Left ventricle myocardium inferior (tissue), 1 donor: ENCODE measurements around the gene SNRPD1. TPM values are rescaled to one million over a fixed set of nuclear protein-coding genes. Genes with fewer than 3 reads are reported as not detected.
"Not testable (repeated sequence)": the region's sequence is repeated elsewhere in the genome, so short reads cannot be mapped to it uniquely, and the experiment has no call there.

Experiments used
- DNase-seq: peaks from one replicate; pipeline ENCODE4 v3.0.0-alpha.2; 2020
- H3K27ac ChIP-seq: fragments of 200-600 bp; replicated peaks from 2 replicates; pipeline ENCODE4 v1.8.0; 2021
- H3K27me3 ChIP-seq: fragments of 200-600 bp; 2 replicates; pipeline ENCODE4 v1.8.0; 2021; ENCODE audit warnings: low read depth
- H3K36me3 ChIP-seq: fragments of 200-600 bp; 2 replicates; pipeline ENCODE4 v1.8.0; 2021
- H3K4me1 ChIP-seq: fragments of 200-600 bp; 2 replicates; pipeline ENCODE4 v1.8.0; 2021
- H3K4me3 ChIP-seq: fragments of 200-600 bp; 2 replicates; pipeline ENCODE4 v1.8.0; 2021; ENCODE audit warnings: mild to moderate bottlenecking, moderate library complexity
- H3K9me3 ChIP-seq: fragments of 200-600 bp; replicated peaks from 2 replicates; pipeline ENCODE4 v1.8.0; 2021
- CTCF ChIP-seq: fragments of 200-600 bp; IDR thresholded peaks from 2 replicates; pipeline ENCODE4 v1.8.0; 2021; ENCODE audit warnings: antibody characterized with exemption, mild to moderate bottlenecking, borderline replicate concordance
- intact Hi-C: fragments of 100-400 bp; cut with micrococcal nuclease; formaldehyde crosslinking; loops from one replicate; pipeline ENCODE4 v1.11.0; 2022
- total RNA-seq: library from RNA; stranded (reverse); fragmentation: NEBNext Ultra II Directional; extraction: Animal tissue kit (Norgen Biotek cat#: 25700); gene quantifications from one replicate; pipeline ENCODE4 v1.2.1, GENCODE V29; 2021
- donor health status: DM: no; HTN: yes; CAD: no; lungs with severe emphysema.

The SNRPD1 gene
- total RNA-seq, 1 donor from 2014 or later: 23.9 TPM

GRCh38 chr18:21629089-21629832 lies 17.1 kb downstream of the SNRPD1 start:
- no peaks in the 10 kb centered on the region for H3K27me3 ChIP-seq
- intact Hi-C loops: no loop called here
- H3K4me1 ChIP-seq: peaks cover 4% of the 10 kb centered on the region
- H3K36me3 ChIP-seq: peaks cover 72% of the 10 kb centered on the region
- H3K9me3 ChIP-seq: no peaks in the 10 kb centered on the region
- TF ChIP-seq CTCF: no peak
- no peak overlapping the region for H3K27ac ChIP-seq
- DNase-seq: no peak
- H3K4me3 ChIP-seq: no peak overlapping the region

GRCh38 chr18:21632393-21632792 lies 20.3 kb downstream of the SNRPD1 start:
- Histone ChIP-seq H3K9me3 (no peaks in the 10 kb centered on the region), H3K36me3 (peaks cover 42% of the 10 kb centered on the region), H3K27ac (no peak overlapping the region), H3K27me3 (no peaks in the 10 kb centered on the region), H3K4me1 (peaks cover 4% of the 10 kb centered on the region), H3K4me3 (no peak overlapping the region)
- no peak for TF ChIP-seq CTCF
- DNase-seq: no peak
- intact Hi-C loops: no loop called here

- DNase-seq: no peak
- H3K4me3 ChIP-seq: no peak overlapping the region
- no peaks in the 10 kb centered on the region for H3K4me1 ChIP-seq
- H3K9me3 ChIP-seq: no peaks in the 10 kb centered on the region
- H3K36me3 ChIP-seq: peaks cover 20% of the 10 kb centered on the region
- intact Hi-C loops: no loop called here
- H3K27me3 ChIP-seq: no peaks in the 10 kb centered on the region
- H3K27ac ChIP-seq: no peak overlapping the region
- no peak for TF ChIP-seq CTCF
These were observed 22.6 kb downstream of the SNRPD1 start for GRCh38 chr18:21634588-21635199.

GRCh38 chr18:21636769-21637168 lies 24.7 kb downstream of the SNRPD1 start:
- no peak for DNase-seq
- Histone ChIP-seq H3K27me3 (no peaks in the 10 kb centered on the region), H3K36me3 (peaks cover 2% of the 10 kb centered on the region), H3K4me3 (no peak overlapping the region), H3K4me1 (no peaks in the 10 kb centered on the region), H3K27ac (no peak overlapping the region), H3K9me3 (no peaks in the 10 kb centered on the region)
- intact Hi-C loops: no loop called here
- TF ChIP-seq CTCF: no peak

GRCh38 chr18:21638822-21639221 lies 26.7 kb downstream of the SNRPD1 start:
- no peak for TF ChIP-seq CTCF
- H3K4me1 ChIP-seq: no peaks in the 10 kb centered on the region

GRCh38 chr18:21640375-21640774 lies 28.3 kb downstream of the SNRPD1 start:
- H3K9me3 ChIP-seq, H3K27ac ChIP-seq, H3K36me3 ChIP-seq, intact Hi-C loops, DNase-seq, H3K4me3 ChIP-seq, H3K27me3 ChIP-seq, H3K4me1 ChIP-seq: not testable (repeated sequence)

More at GRCh38 chr18:21638822-21639221, 26.7 kb downstream of the SNRPD1 start:
- Histone ChIP-seq H3K9me3 (no peaks in the 10 kb centered on the region), H3K36me3 (no peaks in the 10 kb centered on the region), H3K27ac (no peak overlapping the region), H3K27me3 (no peaks in the 10 kb centered on the region), H3K4me3 (no peak overlapping the region)
- DNase-seq: no peak
- intact Hi-C loops: no loop called here
